ENCODE measurements around the gene GANAB.

GANAB gene

DNA sequence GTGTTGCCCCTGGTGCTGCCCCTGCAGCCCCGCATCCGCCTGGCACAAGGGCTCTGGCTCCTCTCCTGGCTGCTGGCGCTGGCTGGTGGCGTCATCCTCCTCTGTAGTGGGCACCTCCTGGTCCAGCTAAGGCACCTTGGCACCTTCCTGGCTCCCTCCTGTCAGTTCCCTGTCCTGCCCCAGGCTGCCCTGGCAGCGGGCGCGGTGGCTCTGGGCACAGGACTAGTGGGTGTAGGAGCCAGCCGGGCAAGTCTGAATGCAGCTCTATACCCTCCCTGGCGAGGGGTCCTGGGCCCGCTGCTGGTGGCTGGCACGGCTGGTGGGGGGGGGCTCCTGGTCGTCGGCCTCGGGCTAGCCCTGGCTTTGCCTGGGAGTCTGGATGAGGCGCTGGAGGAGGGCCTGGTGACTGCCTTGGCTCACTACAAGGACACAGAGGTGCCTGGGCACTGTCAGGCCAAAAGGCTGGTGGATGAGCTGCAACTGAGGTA is 33.1 kb downstream of the GANAB start:
- TF ChIP-seq, protein P1, sequence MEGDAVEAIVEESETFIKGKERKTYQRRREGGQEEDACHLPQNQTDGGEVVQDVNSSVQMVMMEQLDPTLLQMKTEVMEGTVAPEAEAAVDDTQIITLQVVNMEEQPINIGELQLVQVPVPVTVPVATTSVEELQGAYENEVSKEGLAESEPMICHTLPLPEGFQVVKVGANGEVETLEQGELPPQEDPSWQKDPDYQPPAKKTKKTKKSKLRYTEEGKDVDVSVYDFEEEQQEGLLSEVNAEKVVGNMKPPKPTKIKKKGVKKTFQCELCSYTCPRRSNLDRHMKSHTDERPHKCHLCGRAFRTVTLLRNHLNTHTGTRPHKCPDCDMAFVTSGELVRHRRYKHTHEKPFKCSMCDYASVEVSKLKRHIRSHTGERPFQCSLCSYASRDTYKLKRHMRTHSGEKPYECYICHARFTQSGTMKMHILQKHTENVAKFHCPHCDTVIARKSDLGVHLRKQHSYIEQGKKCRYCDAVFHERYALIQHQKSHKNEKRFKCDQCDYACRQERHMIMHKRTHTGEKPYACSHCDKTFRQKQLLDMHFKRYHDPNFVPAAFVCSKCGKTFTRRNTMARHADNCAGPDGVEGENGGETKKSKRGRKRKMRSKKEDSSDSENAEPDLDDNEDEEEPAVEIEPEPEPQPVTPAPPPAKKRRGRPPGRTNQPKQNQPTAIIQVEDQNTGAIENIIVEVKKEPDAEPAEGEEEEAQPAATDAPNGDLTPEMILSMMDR (conservative IDR thresholded peaks at IDR 0.05): no peak

DNA sequence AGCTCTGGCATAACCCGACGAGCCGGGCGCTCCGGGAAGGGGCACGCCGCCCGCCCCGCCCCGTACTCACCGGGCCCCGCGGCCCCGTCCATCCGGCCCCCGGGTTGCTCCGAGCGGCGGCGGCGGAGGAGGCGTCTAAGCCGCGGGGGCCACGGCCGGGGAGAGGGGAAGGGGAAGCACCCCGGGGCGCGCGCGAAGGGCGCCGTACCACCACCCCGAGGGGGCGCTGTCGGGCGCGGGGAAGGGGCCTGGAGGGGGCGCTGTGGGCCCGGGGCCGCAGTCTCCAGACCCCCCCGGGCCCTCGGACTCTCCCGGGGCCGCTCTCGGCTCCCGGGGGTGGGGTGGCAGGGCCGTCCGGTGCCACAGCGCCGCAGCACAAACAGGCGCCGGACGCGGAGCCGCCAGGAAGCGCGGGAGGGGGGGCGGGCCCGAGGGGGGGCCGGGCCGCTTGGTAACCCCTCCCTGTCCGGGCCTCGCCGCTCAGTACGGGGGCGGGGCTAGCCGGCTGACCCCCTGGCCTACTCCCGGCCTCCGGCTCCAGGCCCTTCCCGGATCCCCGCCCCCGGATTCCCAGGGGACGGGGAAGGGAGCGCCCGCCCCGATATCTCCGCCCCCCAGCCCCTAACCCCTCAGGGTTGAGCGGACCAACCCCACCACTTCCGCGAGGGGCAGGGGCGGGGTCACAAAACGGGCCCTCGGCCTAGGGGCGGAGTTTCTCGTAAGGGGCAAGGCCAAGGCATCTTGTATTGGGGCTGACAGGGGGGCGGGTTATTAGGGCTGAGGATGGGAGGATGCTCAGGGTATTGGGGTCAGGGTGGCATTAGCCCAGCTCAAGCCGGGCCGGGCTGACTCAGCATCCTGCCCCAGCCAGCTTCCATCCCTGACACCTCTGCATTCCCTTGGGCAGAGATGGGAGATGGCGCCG is 33.8 kb downstream of the GANAB start, which contains the start of the genes EML3 and ROM1:
Gene EML3 (minus strand): TSS at position 410 of the 925 bp plus-strand sequence. CDS start 318 bp downstream, at position 92.
Gene ROM1 (plus strand): TSS at position 892 of the 925 bp plus-strand sequence. CDS start 25 bp downstream, at position 917.
- H3K27ac ChIP-seq: peak within 1 kb of the TSS; percentile 87
- TF ChIP-seq, protein P1 (conservative IDR thresholded peaks at IDR 0.05): peak; percentile 91

More for the DNA sequence above, 33.1 kb downstream of the GANAB start:
- H3K27ac ChIP-seq: peak overlapping the region; percentile 87

DNA sequence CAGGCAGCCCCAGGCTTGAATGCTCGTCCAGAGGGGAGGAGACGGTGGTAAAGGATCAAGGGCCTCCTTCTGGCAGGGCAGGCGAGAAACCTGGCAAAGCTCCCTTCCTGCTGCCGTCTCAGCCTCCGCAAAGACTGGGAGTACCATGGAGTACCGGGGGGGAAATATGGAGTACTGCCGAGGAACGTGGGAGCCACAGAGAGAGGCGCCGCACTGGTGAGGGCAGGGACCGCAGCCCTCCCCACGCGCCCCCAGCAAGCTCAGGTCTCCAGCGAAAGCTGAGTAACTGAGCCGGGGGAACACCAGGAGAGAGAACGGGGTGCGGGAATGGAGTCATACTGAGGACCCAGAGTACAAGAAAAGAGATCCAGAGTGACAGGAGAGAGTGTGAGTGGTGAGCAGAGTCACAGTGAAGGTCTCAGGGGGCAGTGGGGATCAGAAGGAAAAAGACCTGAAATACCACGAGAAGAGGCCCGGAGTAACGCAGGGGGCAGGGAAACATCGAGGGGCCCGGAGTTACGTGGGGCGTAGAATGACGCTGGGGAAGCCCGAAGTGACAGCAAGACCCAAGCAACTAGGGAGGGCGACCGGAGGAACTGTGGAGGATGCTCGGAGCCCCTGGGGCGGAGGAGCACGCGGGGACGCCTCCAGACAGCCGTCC is 34.6 kb downstream of the GANAB start:
- TF ChIP-seq, protein P1 (conservative IDR thresholded peaks at IDR 0.05): no peak
- H3K27ac ChIP-seq: peak overlapping the region; percentile 87

DNA sequence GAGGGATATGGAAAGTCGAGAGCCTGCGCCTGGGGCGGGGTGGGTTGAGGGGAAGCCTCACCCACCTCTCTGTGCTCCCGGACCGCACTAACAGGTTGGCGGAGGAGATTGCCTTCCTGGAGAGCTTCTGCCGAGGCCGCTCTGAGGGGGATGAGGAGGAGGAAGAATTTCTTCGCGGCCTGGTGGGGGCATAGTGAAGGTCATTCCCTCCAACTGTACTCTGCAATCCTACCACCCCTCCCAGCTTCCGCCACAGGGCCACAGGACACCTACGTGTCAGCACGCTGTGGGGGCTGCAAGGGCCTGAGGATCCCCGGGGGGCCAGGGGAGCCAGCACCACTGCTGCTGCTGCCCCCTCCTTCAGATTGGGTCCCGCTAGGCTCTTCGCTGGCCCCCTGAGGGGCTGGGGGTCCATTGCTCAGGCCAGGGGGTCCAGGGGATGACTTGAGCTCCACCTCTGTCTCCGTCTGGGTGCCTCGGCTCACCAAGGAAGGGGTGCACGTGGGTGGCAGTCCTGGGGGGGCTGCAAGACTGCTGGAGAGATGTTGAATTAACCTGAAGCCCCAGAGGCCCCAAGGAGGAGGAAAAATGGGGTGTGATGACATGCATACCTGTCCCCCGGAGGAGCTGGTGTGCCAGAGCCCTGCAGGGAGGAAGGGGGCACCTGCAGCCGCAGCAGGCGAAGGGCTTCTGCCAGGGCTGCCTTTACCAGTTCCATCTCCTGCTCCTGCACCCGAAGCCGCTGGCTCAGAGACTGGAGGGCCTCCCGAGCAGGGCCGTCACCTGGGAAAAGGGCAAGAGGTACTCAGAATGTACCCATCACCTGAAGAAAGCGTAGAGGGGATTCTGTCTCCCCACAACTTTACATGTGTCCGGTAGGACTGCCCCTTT is 35.4 kb downstream of the GANAB start:
- TF ChIP-seq, protein P1 (conservative IDR thresholded peaks at IDR 0.05): no peak
- H3K27ac ChIP-seq: peak overlapping the region; percentile 87

DNA sequence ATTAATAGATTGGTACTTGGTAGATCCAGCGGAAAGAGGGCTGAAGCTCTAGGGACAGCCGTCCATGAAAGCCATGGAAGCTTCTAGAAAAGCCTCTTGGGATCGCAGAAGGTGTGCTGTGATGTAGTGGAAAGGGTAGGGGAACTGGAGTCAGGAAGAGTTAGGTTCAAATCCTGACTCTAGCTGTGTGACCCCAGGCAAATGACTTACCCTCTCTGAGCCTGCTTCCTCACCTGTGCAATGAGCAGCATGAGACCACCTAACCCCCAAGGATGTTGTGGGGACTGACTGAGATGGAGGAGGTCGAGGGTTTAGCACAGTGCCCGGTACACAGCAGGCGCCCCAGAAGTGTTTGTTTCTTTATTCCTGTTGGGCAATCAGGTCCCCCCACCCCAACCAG is 36.0 kb downstream of the GANAB start:
- peak overlapping the region; percentile 87; the same call in 1 of the 2 replicates for H3K27ac ChIP-seq
- TF ChIP-seq, protein P1 (conservative IDR thresholded peaks at IDR 0.05): no peak

DNA sequence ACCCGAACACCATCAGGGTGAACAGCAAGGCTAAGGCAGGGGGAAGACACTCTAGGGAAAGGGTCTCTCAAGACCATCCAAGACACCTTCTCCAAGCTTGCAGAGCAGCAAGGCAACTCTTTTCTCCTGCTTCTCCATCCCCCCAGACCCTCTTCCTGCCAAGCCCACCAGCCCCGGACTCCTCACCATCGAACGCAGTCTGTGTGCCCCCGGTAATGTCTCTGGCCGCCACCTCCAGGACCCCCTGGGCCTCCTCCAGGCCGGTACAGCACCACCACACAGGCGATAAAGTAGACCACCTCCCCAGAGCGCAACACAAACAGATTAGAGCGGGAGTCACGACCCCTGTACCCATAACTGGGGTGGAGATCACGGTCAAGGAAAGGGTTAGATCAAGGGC is 37.6 kb downstream of the GANAB start:
- no peak overlapping the region for H3K27ac ChIP-seq
- TF ChIP-seq, protein P1 (conservative IDR thresholded peaks at IDR 0.05): no peak

All from VCaP (cell line).